GM21528 (cell line): ENCODE results near the gene NTM.

Experiments used
- ATAC-seq: cut with Tn5 transposase; IDR thresholded peaks from one replicate; pipeline ENCODE4 v1.9.1; 2021; ENCODE audit warnings: mild to moderate bottlenecking, moderate library complexity; ENCODE audit not compliant: unreplicated experiment, low FRiP score

The NTM gene

DNA sequence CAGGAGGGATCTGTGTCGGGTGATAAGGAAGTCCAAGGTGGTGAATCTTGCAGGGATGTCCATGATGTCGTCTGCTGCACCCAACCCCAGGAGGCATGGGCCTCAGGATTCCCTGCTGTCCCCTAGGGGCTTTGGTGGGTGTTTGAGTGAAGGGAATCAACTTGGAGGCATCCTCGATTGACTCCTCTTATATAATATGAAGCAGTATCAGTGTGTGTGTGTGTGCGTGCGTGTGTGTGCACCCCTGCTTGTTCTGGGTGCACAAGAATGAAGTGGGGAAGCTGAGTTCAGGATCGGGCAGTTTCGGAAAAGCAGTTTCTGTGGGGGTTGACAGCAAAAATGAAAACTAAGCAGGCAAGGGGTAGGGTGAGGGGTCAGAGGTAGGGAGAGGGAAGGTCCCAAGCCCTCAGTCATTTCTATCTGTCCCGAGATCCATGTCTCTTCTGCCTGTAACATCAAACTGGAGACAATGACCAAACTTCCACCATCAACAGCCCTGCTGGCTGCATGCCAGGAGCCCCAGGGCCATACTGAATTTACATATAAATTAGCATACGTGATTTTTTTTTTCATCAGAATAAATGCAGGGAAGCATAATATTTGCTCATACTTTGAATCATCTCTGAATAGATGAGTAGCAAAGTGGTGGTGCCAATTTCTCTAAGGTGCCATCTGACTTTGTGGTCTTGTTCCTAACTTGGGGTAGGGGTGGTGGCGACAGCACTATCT, 2.0 kb downstream of the NTM start:
- no peak for ATAC-seq

DNA sequence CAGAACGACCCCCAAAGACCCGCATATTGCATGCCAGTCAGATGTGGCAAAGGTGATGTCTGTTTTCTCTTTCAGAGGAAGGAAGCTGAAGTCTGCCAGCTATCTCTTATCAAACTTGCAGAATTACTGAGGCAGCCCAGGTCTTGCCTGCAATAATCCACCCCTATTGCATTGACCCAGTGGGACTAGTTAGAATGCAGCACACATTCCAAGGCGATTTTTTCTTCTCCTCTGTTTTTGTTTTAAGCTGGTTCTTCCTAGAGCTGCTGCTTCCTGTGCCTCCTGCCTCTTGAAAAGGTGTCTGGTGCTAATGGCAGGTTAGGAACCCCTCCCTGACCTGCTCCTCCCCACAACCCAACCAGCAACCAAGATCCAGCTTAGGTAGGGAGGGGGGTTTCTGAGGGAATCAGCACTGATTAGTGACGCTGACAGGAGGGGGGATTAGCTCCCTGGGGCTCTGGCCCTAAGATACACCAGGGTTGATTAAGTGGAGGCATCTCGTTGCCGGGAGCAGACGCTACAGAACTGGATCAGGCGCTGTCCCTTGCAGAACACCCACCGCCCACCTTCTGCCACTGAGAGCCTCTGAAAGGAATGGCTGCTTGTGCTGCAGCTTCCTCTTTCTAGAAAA, 2.8 kb downstream of the NTM start:
- no peak for ATAC-seq

GRCh38 chr11:131373756-131374155, 3.3 kb downstream of the NTM start:
- ATAC-seq: no peak

GRCh38 chr11:131375421-131375820, 5.0 kb downstream of the NTM start:
- no peak for ATAC-seq

- no peak for ATAC-seq
Observed at GRCh38 chr11:131375915-131376314, 5.5 kb downstream of the NTM start.

DNA sequence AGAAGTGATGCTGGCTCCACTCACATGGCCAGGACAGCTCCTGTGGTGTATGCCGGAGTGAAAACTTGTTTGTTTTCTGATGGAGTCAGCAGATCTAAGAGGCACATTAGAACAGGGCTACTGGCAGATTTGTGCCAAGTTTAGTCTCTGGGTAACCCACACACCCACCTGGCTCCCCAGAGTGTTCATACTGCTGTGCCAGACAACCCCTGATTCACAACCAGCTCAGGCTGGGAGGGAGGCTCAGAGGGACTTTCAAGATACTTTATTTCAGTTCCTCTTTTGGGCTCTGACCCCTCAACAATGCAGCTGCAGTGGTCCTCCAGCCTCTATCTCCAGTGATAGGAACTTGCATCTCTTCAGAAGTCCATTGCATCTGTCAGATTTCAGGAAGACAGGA, 8.5 kb downstream of the NTM start:
- peak; percentile 86 for ATAC-seq

GRCh38 chr11:131385763-131386390, 15.5 kb downstream of the NTM start:
- no peak for ATAC-seq

DNA sequence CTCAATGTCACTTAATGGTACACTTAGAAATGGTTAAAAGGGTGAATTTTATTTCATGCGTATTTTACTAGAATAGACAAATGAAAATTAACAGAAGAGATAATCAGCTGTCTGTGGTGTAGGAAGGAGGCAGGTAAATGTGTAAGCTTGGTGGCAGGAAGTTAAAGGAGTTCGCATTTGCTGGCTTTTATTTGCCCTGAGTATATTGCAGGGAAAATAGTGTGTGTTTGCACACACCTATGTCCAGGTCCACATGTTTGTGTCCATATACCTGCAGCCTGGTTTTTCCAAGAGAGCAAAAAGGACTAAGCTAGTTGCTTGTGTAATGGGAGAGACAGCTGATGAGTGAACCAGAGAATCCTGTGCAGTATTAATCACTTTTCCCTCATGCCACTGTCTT, 16.0 kb downstream of the NTM start:
- no peak for ATAC-seq

GRCh38 chr11:131388030-131388429, 17.6 kb downstream of the NTM start:
- no peak for ATAC-seq

DNA sequence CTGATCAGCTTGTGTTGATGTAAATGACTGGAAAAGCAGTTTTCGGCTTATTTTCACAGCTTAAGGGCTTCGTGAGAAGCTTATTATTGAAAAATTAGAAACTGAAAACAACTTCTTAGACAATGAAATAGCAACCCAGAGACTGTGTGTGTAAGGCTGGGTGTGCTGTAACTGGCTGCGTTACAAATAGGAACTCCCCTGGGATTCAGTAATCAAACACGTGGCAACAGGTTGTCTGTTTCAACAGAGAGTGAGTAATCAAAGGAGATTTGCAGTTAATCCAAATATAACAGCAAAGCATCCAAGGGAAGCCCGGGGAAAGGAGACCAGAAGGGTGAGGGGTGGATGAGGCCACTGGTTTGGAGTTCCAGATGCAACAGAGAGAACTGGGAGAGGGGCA, 19.2 kb downstream of the NTM start:
- no peak for ATAC-seq

- ATAC-seq: no peak
Observed at GRCh38 chr11:131391176-131391575, 20.8 kb downstream of the NTM start.

- no peak for ATAC-seq
Observed at GRCh38 chr11:131392528-131393255, 22.3 kb downstream of the NTM start.

GRCh38 chr11:131393691-131394090, 23.3 kb downstream of the NTM start:
- no peak for ATAC-seq

- no peak for ATAC-seq
Observed at GRCh38 chr11:131397675-131398074, 27.3 kb downstream of the NTM start.

DNA sequence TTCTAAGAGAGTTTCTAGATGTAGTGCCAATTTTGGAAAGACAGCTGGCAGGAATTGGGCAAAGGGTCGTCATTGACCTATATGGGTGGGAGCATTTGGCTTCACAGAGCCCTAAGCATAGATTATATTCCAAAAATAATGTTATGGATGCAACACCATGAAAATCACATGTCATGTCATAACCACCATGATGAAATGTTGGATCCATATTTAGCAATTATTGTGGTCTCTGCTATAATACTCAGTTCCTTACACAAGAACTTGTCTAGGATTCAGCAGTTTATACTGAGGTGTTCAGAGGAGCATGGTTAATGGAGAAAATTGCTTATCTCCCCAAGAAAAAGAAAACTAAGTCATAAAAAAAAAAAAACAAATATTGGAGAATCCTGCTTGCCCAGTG, 31.6 kb downstream of the NTM start:
- no peak for ATAC-seq

DNA sequence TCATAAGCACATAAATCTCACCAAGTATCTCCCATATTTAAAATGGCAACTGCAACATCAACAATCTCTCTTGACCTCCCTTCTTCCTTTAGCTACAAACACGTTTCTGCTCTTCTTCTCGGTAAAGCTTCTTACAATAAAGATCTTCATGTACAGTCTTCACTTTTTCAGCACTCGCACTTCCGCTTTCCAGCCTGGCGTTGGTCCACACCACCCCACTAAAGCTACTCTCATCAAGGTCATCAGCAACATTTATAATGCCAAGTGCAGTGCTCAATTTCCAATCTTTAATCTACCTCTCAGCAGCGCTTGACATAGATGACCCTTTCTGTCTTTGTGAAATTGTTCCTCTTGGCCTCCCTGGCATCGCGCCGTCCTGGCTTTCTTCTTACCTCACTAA, 33.6 kb downstream of the NTM start:
- ATAC-seq: no peak

GRCh38 chr11:131408025-131408640, 37.7 kb downstream of the NTM start:
- no peak for ATAC-seq

GRCh38 chr11:131409345-131409744, 38.9 kb downstream of the NTM start:
- no peak for ATAC-seq

GRCh38 chr11:131411636-131412035, 41.2 kb downstream of the NTM start:
- ATAC-seq: no peak

GRCh38 chr11:131412061-131412460, 41.6 kb downstream of the NTM start:
- ATAC-seq: no peak

GRCh38 chr11:131413217-131413616, 42.8 kb downstream of the NTM start:
- ATAC-seq: no peak
